Thyroid gland (tissue), 4 donors: Measurements from ENCODE around the gene C1orf159.

Source experiments
- CTCF ChIP-seq, 6 experiments: fragments of 200-600 bp in 3 of 6; fragments of 450-650 bp in 3 of 6; sonication (generic) in 3 of 6; IDR thresholded peaks; one replicate each; pipeline ENCODE4 v1.5.1; 2016 to 2019; ENCODE audit warnings: antibody characterized with exemption in 6 of 6, mild to moderate bottlenecking in 2 of 6, inconsistent platforms in 1 of 6, moderate library complexity in 1 of 6
- POLR2A ChIP-seq, 2 donors: fragments of 450-650 bp; IDR thresholded peaks; one replicate each; pipeline ENCODE4 v1.6.1; 2017; ENCODE audit warnings: antibody characterized with exemption in 2 of 2, mild to moderate bottlenecking in 2 of 2, moderate library complexity in 1 of 2

DNA sequence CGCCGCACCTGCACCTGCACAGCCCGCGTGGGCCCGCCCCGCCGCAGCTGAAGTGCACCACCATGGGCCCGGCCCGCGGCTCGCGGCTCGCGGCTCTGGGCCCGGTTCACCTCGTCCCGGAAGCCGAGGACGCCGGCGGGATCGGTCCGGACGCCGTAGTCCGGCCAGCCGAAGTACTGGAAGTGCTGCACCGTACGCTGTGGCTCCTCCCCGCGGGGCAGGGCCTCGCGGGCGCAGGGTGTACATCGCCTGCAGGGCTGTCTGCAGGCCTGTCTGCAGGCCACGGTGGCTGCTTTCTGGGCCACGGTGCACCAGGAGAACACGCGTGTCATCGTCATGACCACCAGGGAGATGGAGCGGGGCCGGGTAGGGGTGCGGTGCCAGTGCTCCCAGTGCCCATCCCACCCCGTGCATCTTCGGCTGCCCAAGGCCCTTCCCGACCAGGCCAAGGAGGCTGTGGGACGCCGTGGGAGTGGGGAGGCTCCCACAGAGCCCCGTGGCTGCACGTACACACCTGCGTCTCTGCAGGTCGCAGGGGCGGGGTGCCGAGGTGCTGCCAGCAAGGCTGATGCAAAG is 48.5 kb downstream of the C1orf159 start:
- TF ChIP-seq POLR2A (IDR thresholded peaks at IDR 0.05), result no peak
- no peak for TF ChIP-seq CTCF (IDR thresholded peaks at IDR 0.05)
